ENCODE data around the gene CAPN1.
A peak's percentile ranks its signal among the peaks of the same experiment; 100 is the strongest.

The CAPN1 gene

DNA sequence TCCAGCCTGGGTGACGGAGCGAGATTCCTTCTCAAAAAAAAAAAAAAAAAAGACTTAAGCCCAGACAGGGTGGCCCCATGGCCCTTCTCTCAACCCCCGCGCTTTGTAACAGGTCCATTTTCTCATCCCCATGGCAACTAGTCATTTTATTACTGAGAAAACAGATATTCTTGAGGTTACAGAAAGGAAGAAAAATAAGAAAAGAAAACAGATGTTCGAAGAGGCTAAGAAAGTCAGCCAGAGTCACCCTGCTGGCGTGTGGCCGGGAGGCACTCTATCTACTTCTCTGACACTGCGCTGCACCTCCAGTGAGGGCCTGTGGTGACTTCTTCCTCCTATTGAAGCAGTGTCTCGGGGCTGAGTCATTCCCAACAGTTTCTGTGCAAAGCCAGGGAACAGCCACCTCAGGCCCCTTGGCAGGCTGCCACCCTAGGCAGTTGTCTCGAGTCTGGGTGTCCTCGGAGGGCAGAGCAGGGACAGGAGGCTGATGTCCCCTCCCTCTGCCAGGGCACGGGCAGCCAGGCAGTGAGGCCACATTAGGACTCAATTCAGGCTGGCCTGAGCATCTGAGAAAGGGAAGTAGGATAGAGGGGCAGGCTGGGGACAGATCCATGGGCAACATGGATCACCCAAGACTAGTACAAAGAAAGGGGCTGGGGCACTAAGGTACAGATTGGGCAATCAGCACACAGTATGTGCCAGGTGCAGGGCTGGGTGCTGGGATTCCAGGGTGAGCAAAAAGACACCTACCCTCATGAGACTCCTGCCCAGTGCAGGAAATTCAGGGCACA lies 31.0 kb upstream of the CAPN1 start:
- ATAC-seq, result peak; percentile 48
- Mint-ChIP-seq H3K36me3 (no peaks in the 10 kb centered on the region), H3K27ac (peak overlapping the region; percentile 81)

DNA sequence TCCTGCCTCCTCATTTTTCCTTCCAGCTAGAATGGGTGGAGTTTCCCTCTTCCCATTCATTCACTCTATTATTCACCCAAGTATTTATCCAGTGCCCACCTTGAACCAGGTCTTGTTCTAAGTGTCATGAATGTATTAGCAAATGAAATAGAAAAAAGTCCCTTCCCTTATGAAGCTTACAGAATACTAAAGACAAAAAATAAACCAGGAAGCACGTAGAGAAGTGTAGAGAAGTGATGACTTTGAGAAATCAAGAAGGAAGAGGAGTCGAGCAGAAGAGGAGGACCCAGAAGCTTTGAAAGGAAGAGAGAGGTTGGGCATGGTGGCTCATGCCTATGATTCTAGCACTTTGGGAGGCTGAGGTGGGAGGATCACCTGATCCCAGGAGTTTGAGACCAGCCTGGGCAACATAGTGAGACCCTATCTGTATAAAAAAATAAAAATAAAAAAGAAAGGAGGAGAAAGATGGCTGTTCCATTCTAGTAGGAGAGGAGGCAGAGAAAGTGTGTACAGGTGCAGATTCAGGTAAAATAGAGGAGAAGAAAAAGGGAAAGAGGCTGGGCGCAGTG lies 30.3 kb upstream of the CAPN1 start:
- H3K9me3 Mint-ChIP-seq, result no peaks in the 10 kb centered on the region
- ATAC-seq, result no peak
- H3K4me3 Mint-ChIP-seq, result no peak overlapping the region
- H3K4me1 Mint-ChIP-seq, result peaks cover 28% of the 10 kb centered on the region
- no peaks in the 10 kb centered on the region for H3K36me3 Mint-ChIP-seq
- H3K27ac Mint-ChIP-seq, result peak overlapping the region; percentile 81
- no peaks in the 10 kb centered on the region for H3K27me3 Mint-ChIP-seq

More for the DNA sequence above, 31.0 kb upstream of the CAPN1 start:
- no peak overlapping the region for H3K4me3 Mint-ChIP-seq
- H3K27me3 Mint-ChIP-seq, result no peaks in the 10 kb centered on the region
- H3K9me3 Mint-ChIP-seq, result no peaks in the 10 kb centered on the region
- H3K4me1 Mint-ChIP-seq, result peaks cover 35% of the 10 kb centered on the region

DNA sequence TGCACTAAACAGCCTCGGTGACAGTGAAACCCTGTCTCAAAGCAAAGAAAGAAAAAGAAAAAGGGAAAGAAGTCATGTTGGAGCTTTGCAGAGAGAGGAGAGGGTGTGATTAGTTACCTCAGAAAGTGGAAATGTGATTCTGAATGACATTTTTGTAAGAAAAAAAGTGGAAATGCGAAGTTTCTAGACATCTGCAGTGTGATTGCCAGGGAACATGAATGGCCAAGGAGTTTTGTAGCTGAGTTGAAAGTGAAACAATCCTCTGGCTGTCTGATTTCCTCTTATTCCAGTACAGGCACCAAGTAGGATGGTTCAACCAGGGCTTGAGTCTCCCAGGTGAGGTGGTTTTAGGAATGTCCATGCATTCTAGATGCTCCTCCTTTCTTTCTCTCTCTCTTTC lies 29.6 kb upstream of the CAPN1 start:
- peak overlapping the region; percentile 81 for H3K27ac Mint-ChIP-seq
- peaks cover 26% of the 10 kb centered on the region for H3K4me1 Mint-ChIP-seq
- H3K4me3 Mint-ChIP-seq, result peak overlapping the region; percentile 42
- ATAC-seq, result peak; percentile 12
- no peaks in the 10 kb centered on the region for H3K27me3 Mint-ChIP-seq
- H3K9me3 Mint-ChIP-seq, result no peaks in the 10 kb centered on the region
- no peaks in the 10 kb centered on the region for H3K36me3 Mint-ChIP-seq

GRCh38 chr11:65156256-65156655 lies 25.5 kb upstream of the CAPN1 start:
- Mint-ChIP-seq H3K27me3 (no peaks in the 10 kb centered on the region), H3K36me3 (no peaks in the 10 kb centered on the region), H3K27ac (no peak overlapping the region), H3K9me3 (no peaks in the 10 kb centered on the region), H3K4me1 (peaks cover 24% of the 10 kb centered on the region), H3K4me3 (no peak overlapping the region)
- no peak for ATAC-seq

DNA sequence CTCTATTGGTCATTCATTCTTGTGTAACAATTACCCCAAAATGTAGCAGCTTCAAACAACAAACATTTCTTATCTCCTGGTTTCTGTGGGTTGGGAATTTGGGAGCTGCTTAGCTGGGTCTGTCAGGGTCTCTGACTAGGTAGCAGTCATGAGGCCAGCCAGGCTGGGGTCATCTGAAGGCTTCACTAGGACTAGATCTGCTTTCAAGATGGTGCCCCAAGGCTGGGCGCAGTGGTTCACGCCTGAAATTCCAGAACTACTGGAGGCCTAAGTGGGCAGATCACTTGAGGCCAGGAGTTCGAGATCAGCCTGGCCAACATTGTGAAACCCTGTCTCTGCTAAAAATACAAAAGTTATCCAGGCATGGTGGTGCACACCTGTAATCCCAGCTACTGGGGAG lies 24.8 kb upstream of the CAPN1 start:
- Mint-ChIP-seq H3K27me3 (no peaks in the 10 kb centered on the region), H3K27ac (no peak overlapping the region), H3K36me3 (no peaks in the 10 kb centered on the region), H3K9me3 (no peaks in the 10 kb centered on the region), H3K4me1 (peaks cover 18% of the 10 kb centered on the region), H3K4me3 (no peak overlapping the region)
- no peak for ATAC-seq

- ATAC-seq, result no peak
- no peaks in the 10 kb centered on the region for H3K36me3 Mint-ChIP-seq
- H3K27me3 Mint-ChIP-seq, result no peaks in the 10 kb centered on the region
- H3K4me1 Mint-ChIP-seq, result peaks cover 14% of the 10 kb centered on the region
- no peak overlapping the region for H3K27ac Mint-ChIP-seq
- no peak overlapping the region for H3K4me3 Mint-ChIP-seq
- no peaks in the 10 kb centered on the region for H3K9me3 Mint-ChIP-seq
Measured at GRCh38 chr11:65157336-65157735, 24.4 kb upstream of the CAPN1 start.

GRCh38 chr11:65159012-65159411 lies 22.7 kb upstream of the CAPN1 start:
- Mint-ChIP-seq H3K9me3 (no peaks in the 10 kb centered on the region), H3K27me3 (no peaks in the 10 kb centered on the region), H3K4me3 (no peak overlapping the region), H3K36me3 (no peaks in the 10 kb centered on the region), H3K4me1 (peaks cover 7% of the 10 kb centered on the region), H3K27ac (no peak overlapping the region)
- ATAC-seq, result no peak

- Mint-ChIP-seq H3K9me3 (no peaks in the 10 kb centered on the region), H3K27me3 (no peaks in the 10 kb centered on the region), H3K4me3 (no peak overlapping the region), H3K4me1 (peaks cover 7% of the 10 kb centered on the region), H3K36me3 (no peaks in the 10 kb centered on the region), H3K27ac (no peak overlapping the region)
- no peak for ATAC-seq
Measured at GRCh38 chr11:65160643-65161042, 21.1 kb upstream of the CAPN1 start.

GRCh38 chr11:65163684-65164083 lies 18.0 kb upstream of the CAPN1 start:
- Mint-ChIP-seq H3K27me3 (no peaks in the 10 kb centered on the region), H3K4me1 (peaks cover 12% of the 10 kb centered on the region), H3K9me3 (no peaks in the 10 kb centered on the region), H3K36me3 (no peaks in the 10 kb centered on the region), H3K4me3 (no peak overlapping the region), H3K27ac (no peak overlapping the region)
- ATAC-seq, result no peak

GRCh38 chr11:65165410-65166317 lies 16.1 kb upstream of the CAPN1 start:
- no peaks in the 10 kb centered on the region for H3K27me3 Mint-ChIP-seq
- H3K4me3 Mint-ChIP-seq, result no peak overlapping the region
- peaks cover 15% of the 10 kb centered on the region for H3K4me1 Mint-ChIP-seq
- H3K36me3 Mint-ChIP-seq, result peaks cover 5% of the 10 kb centered on the region
- no peak for ATAC-seq
- H3K27ac Mint-ChIP-seq, result no peak overlapping the region
- no peaks in the 10 kb centered on the region for H3K9me3 Mint-ChIP-seq

DNA sequence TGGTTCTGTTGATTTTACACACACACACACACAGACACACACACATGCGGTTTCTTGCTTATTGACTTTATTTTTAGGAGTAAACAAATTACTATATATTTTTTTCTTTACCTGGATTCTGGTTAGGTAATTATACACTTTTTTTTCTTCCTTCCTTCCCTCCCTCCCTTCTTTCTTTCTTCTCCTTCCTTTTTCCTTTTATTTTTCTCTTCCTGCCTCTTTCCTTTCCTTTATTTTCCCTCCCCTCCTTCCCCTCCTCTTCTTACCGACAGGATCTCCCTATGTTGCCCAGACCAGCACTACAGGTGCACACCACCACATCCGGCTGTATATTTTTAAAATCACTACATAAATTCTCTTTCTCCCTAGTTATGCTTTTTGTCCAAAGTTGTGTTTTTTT lies 14.8 kb upstream of the CAPN1 start:
- no peak overlapping the region for H3K4me3 Mint-ChIP-seq

DNA sequence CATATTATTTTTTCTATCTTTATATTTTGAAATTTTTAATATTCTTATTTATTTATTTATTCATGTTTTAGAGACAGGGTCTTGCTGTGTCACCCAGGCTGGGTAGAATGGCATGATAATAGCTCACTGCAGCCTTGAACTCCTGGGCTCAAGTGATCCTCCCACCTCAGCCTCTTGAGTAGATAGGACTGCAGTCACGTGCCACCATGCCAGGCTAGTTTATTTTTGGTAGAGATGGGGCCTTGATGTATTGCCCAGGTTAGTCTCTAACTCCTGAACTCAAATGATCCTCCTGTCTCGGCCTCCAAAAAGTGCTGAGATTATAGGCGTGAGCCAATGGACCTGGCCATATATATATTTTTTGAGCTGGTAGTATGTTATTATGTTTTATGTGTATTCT lies 14.1 kb upstream of the CAPN1 start:
- no peak for ATAC-seq
- Mint-ChIP-seq H3K27ac (no peak overlapping the region), H3K36me3 (peaks cover 5% of the 10 kb centered on the region), H3K27me3 (no peaks in the 10 kb centered on the region), H3K9me3 (no peaks in the 10 kb centered on the region), H3K4me3 (no peak overlapping the region), H3K4me1 (peaks cover 15% of the 10 kb centered on the region)

More for the DNA sequence above, 14.8 kb upstream of the CAPN1 start:
- Mint-ChIP-seq H3K9me3 (no peaks in the 10 kb centered on the region), H3K36me3 (peaks cover 5% of the 10 kb centered on the region), H3K27me3 (no peaks in the 10 kb centered on the region), H3K27ac (no peak overlapping the region), H3K4me1 (peaks cover 15% of the 10 kb centered on the region)
- ATAC-seq, result no peak

DNA sequence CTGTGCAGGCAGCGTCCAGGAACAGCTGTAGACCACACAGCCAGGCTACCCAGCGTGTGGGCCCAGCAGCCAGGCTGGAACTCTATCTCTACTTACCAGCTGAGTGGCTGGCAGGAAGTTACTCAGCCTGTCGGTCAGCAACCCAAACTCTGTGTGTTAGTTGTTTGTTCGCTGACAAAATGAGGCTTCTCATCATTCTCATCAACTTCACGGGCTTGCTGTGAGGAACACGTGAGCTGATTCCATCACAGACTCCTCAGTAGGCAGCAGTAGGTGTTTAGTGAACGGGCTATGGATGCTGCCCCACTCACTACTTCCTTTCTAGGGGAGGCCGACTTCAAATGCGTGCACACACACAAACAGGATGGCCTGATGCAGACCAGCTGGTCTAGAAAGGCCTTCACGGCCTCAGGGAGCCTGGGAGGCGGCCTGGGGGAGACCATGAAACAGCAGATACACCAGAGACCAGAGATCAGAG lies 12.5 kb upstream of the CAPN1 start:
- Mint-ChIP-seq H3K9me3 (no peaks in the 10 kb centered on the region), H3K27me3 (no peaks in the 10 kb centered on the region), H3K4me1 (peaks cover 15% of the 10 kb centered on the region), H3K4me3 (no peak overlapping the region), H3K27ac (peak overlapping the region; percentile 97), H3K36me3 (peaks cover 5% of the 10 kb centered on the region)
- peak; percentile 45 for ATAC-seq

DNA sequence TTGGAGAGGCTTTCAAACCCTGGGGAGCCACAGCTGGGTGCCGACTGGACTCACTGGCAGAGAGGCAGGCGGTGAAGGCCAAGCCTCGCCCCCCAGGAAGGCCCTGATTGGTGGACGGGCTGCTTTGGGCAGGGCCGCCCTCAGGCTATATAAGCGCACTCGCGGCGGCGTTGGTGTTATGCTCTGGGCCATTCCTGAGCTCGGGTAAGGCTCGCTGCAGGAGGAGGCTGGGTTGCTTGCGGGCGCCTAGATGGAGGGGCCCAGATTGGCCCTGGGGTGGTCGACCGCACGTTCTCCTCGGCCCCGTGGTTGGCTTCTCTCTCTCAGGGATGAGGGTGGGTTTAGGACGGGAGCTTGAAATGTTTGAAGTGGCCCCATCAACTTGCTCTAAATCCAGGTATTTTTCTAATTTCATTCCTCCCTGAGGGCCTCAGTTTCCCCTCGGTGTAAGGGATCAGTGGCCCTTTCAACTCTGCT lies 11.6 kb upstream of the CAPN1 start, which contains the start of gene SPDYC:
Gene SPDYC (plus strand): TSS at position 176 of the 477 bp plus-strand sequence. CDS start 1,125 bp downstream, outside the sequence.
- no peak within 1 kb of the TSS for H3K4me3 Mint-ChIP-seq
- H3K4me1 Mint-ChIP-seq, result peaks cover 15% of the 10 kb centered on the region
- peak within 1 kb of the TSS; percentile 97 for H3K27ac Mint-ChIP-seq
- H3K9me3 Mint-ChIP-seq, result no peaks in the 10 kb centered on the region
- no peaks in the 10 kb centered on the region for H3K27me3 Mint-ChIP-seq
- H3K36me3 Mint-ChIP-seq, result peaks cover 5% of the 10 kb centered on the region
- no peak for ATAC-seq

DNA sequence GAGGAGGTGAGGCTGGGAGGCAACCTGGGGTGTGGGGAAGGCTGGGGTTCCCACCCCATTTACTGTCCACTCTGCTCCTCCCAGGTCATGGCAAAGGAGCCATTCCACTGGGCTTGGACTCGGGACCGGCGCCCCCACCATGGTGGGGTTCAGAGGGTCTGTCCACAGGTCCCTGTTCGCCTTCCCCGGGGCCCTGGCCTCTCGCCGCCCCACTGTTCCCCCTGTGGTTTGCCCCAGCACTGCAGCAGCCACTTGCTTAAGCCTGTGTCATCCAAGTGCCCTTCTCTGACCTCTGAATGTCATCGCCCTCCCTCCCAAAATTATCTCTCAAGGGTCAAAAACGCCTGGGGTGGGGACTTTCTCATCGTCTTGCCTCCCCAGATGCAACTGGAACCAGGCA lies 9.1 kb upstream of the CAPN1 start:
- Mint-ChIP-seq H3K9me3 (no peaks in the 10 kb centered on the region), H3K4me1 (peaks cover 15% of the 10 kb centered on the region), H3K27ac (no peak overlapping the region), H3K36me3 (peaks cover 5% of the 10 kb centered on the region), H3K27me3 (no peaks in the 10 kb centered on the region), H3K4me3 (no peak overlapping the region)
- no peak for ATAC-seq

Measured in stimulated activated memory B cell treated with anti-CD40 and anti-IgM and Interleukin-4, amounts not matched to agents 10 μg/mL and 1 μg/mL and 100 μg/mL, for 72 hours (primary cell).